GM18526 (cell line): ENCODE measurements around the gene CDT1.

Source experiments
- POLR2A ChIP-seq: IDR thresholded peaks from 3 replicates; pipeline ENCODE4 v1.6.1; 2011; ENCODE audit not compliant: insufficient read length; ENCODE audit errors: extremely low read depth

The CDT1 gene

DNA sequence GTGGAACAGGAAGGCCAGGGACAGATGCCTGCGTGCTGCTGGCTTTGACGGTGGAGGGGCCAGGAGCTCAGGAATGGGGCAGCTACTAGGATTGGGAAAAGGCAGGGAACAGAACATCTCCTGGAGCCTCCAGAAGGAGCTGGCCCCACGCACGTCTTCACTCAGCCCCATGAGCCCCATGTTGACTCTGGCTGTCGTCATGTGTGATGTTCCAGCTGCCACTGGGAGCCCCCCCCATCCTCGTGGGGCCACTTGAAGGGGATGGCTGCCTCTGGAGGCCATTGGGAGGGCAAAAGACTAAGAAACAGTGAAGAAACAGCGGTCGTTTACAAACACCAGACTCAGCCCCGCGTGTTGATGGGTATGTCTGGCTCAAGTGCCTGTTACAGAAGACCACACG, 26.7 kb downstream of the CDT1 start:
- no peak for TF ChIP-seq POLR2A

DNA sequence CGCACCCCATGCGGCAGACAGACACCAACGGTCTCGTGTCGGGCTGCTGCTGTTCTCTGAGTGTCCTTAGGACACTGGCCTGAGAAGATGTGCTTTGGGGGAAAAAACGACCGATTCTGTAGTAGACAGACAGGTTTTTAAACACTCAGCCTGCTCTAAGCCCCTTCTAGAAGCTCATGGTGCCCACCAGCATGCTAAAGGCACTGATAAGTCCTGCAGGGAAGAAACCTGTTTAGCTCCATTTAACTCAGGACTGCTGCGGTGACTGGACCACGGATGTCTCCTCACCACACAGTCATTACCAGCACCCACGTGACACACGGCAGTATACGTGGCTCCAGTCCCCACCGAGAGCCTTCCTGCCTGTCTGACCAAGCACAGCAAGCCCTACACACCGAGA, 27.2 kb downstream of the CDT1 start:
- no peak for TF ChIP-seq POLR2A

DNA sequence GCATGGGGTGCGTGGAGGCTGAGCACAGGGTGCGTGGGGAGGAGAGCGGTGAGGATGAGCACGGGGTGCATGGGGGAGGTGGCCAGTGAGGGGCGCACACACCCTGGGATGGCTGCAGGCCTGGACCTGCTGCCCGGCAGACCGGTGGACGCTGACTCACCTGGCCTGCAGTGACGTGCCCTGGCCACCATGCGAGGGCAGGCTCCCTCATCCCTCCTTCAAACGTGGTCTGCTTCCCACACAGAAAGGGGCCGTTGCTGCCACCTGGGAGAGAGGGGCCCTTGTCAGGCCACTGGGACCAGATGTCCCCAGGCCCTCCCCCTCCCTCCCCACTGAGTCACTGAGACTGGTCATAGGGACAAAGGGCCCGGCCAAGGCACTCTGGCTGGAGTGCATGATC, 28.2 kb downstream of the CDT1 start:
- no peak for TF ChIP-seq POLR2A

DNA sequence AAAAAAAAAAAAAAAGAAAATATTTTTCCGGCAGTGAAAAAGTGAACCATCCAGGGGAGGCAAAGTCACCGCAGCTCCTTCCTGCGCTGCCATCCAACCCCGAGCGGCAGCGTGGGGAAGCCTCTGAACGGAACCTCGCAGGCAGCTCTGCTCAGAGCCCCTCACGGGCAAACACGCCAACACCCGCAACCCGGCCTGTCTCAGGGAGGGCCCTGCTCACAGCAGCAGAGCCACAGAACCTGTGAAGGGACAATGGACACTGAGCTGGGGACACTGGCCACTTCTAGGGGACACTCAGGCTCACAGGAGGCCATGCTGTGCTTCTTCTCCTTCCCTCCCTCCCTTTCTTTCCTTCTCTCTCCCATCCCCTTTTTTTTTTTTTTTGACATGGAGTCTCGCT, 29.5 kb downstream of the CDT1 start:
- no peak for TF ChIP-seq POLR2A

DNA sequence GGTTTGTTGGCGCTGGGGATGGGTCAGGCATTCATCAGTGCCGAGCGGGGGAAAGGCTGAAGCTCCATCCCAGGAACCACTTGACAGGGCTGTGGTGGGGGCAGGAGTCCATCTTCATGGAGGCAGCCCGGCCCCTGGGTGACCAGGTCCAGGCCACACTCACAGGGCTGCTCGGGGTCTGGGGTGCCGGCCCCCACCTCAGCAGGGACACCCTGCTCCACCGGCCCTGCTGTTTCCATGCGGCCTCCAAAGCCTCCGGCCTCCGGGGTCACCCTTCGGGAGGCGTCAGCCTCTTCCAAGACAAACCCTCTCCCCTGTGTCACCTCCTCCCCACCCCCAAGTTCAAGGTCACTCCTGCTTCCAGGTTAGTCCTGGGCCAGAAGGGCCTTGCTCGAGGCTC, 31.1 kb downstream of the CDT1 start:
- no peak for TF ChIP-seq POLR2A

DNA sequence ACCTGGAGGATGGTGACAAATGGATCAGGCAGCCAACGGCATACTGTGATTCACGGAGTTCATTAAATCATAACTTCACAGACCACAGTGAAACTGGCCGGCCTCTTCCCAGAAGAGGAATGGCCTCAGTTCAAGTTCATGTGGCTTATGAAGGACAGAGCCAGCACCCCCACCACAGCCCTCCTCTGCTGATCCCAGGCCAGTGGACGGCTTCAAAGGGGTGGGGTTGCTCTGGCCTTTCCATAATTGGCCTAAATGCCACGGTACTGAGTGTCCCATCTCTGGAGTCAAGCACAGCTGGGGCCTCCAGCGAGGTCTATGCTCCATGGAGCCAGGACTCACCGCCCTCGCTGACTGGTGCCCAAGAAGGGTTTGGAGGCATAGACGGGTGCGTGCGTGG, 31.8 kb downstream of the CDT1 start:
- no peak for TF ChIP-seq POLR2A

DNA sequence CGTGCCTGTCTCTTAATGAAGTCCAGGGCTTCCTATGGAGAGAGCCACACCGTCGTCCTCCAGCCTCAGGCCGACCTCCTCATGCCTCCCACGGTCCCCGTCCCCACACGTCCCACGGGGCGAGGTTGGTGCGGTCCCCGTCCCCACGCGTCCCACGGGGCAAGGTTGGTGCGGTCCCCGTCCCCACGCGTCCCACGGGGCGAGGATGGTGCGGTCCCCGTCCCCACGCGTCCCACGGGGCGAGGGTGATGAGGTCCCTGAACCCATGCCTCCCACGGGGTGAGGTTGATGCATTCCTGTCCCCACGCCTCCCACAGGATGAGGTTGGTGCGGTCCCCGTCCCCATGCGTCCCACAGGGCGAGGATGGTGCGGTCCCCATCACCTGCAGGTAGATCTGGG, 32.2 kb downstream of the CDT1 start:
- no peak for TF ChIP-seq POLR2A

DNA sequence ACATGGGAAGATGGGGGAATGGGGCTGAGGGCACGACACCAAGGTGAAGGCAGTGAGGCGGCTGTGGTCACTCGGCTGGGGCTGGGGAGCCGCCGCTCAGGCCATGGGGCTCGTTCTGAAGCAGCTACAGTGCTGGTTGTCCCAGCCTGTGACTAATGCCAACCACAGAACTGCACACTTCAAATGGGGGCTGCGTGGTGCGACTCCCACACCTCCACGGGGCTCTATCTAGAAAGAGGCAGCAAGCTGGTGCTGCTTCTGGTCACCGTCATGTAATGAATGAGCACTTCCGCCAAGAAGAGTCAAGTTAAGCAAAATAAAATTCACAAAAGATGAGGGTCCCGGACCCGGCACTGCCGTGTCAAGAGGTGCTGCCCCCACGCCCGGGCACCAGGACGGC, 33.2 kb downstream of the CDT1 start:
- no peak for TF ChIP-seq POLR2A

DNA sequence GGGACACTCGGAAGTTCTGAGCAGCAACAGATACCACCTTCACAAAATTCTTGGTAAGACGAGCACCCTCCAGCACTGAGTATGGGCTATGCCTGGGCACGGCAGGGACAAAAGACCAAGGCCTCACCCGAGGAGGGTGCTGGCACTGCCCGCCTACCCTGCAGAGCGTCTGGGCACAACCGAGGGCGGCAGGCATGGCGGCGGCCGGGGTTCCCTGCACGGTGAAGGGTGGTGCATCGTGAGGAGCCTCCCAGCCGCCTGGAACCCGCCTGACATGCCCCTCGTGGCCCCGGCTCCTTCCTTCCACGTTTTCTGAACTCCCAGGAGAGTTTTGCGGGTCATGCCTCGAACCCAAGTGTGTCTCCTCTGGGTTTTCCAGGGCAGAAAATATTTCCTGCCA, 34.2 kb downstream of the CDT1 start:
- no peak for TF ChIP-seq POLR2A

DNA sequence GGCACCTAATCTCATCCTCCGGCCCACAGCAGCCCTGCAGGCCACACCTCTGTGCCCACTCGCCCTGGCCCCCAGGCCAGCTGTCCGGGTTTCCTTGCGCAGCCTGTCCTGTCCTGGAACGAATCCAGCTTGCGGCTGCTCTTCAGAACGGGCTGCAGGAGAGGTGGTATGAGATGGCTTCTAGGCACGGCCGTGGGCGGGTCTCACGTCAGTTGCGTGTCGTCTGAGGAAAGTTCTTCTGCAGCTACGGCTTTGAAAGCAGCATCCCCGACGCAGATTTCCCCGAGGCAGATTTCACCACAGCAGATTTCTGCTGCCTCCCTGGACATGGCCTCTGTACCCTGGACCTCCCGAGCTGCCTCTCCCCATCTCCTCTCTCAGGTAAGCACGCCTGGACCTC, 35.0 kb downstream of the CDT1 start:
- TF ChIP-seq POLR2A: no peak

DNA sequence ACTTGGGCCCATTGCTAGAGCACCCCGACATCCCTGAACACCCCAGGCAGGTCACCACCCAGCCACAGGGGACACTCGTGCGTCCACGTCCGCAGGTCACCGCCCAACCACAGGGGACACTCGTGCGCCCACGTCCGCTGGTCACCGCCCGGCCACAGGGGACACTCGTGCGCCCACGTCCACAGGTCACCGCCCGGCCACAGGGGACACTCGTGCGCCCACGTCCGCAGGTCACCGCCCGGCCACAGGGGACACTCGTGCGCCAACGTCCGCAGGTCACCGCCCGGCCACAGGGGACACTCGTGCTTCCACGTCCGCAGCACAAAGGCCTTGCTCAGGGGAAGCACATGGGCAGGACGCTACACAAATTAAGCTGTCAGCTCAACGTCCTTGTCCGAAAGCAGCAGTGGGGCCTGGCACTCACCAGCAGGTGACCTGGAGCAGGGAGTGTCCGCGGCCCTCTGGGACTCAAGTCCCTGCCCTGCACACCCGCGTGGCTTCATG, 35.5 kb downstream of the CDT1 start:
- TF ChIP-seq POLR2A: no peak

DNA sequence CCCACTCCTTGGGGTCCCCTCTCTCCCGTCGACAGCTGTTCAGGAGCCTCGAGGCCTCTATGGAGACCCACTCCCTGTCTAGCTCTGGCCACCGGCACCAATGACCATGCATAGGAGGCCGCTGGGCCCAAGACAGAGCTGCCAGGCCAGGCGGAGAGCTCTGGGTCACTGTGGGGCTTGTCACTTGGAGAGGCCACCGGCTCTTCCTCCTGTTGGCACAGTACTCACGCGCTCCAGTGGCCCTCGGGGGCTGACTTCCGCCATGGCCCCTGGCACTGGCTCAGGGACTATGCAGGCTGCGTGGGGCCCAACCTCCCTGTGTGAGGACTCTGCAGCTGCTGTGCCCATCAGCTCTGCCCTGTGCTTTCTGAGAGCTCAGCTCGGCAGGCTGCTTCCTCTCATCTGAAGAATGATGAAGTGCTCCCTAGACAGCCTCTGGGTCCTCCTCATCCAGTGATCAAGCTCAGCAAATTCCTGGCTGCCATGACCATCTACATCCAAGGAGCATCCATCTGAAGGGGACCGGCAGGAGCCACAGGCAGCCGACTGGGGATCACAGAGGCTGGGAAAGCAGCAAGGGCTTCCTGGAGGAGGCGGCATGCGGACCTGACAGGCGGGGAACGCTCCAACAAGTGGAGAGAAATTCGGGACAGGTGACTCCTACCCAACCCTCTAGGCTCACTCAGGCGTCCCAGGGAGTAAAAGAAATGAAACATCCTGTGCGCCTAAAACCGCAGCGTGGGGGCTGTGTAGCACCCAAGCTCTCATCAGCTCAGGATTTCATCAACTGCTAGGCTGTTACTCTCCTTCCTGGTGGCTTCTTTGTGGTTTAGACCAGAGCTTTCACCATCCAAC, 36.4 kb downstream of the CDT1 start:
- TF ChIP-seq POLR2A: no peak

DNA sequence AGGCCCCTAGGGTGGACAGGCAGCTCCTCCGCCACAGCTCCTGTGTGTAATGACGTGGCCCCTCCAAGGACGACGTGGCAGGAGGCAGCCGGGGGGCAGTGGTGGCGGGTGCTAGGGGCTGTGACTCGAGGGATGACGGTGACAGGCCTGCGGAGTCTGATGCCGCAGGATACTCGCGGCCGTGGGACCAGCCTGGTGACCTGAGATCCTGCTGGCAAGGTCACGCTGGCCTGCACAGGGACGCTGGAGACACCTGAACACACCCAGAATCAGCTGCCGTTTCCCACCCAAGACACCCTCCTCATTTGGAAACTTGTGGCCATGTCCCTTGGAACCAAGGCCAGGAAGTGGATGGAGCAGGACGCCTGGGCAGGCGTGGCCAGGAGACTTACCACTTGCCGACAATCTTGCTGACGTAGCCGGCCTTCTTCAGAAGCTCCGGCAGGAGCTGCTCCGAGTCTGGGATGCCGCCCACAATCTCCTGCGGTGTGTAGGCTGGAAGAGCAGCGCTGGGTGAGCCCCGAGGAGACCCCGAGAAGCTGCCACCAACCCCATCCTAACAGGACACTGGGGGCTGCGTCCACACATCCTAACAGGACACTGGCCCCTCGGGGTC, 37.1 kb downstream of the CDT1 start:
- no peak for TF ChIP-seq POLR2A

DNA sequence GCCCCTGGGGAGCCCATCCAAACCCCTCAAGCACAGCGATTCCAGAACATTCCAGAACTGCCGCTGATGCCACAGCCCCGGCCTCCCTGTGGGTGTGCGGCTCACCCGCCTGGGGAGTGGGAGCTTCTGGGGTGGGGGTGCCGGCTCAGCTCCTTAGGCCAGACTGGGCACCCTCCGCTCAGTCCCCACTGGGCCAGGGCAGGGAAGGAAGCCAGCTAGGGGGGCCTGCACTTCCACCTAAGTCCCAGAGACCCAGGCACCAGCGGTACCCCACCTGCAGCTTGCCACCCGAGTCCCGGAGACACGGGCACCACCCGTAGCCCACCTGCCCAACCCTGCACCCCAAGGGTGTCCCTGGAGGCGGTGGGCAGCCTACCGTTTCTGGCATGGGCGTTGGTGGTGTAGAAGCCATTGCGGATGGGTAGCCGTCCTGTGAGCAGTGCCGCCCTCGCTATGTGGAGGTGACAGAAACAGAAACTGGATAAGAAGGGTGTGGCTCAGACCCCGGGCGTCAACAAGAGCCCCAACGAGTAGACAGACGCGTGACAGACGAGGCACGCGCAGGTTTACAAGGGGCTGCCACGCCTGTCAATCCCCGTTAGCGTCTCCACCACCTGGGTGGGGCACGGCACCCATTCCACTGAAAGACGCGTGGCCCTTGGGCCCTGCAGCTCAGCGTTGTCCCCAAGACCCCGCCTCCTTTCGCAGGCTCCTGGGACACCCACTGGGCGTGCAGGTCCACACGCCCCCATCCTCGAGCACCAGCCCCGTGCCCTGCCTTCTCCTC, 38.1 kb downstream of the CDT1 start:
- TF ChIP-seq POLR2A: no peak

DNA sequence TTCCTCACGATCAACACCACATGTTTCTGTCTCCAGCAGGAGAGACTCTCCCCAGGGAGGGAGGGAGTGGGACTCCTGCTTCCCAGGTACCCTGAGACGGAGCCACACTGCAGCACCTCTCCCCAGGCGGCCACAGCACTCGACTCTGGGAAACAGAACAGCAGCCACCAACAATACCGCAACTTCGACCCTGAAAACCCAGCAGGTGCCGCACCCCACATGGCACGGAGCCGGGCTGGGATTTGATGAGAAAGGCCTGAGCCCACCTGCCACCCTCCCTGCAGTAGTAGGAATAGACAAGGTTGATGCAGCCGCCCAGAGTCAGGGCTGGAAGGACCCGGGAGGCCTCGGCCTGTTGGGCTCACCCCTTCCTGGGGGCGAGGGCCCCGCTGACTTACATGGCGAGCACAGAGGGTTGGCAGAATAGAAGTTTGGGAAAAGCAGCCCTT, 38.7 kb downstream of the CDT1 start:
- no peak for TF ChIP-seq POLR2A

DNA sequence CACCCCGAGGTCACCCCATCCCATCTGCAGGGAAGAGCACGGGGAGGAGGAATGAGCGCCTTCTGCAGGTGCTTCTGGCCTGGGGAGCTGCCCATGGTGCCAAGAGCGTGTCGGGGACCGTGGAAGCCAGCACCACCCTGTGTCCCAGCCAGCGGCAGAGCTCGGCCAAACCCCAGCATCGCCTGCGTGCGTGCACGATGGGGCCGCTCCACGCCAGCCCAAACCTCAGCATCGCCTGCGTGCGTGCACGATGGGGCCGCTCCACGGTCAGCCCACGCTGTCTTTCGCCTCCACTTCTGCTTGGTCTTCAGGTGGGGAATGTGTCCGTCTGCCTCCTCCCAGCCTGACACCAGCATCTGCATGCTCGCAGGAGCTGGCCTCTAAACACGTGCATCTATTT, 39.2 kb downstream of the CDT1 start:
- TF ChIP-seq POLR2A: no peak
